GM11168 (cell line): ENCODE measurements around the gene MTFR2.

Experiments used
- in situ Hi-C: fragments of 300-500 bp; cut with MboI; formaldehyde crosslinking; loops from one replicate; pipeline ENCODE4 v1.12.0; 2022; ENCODE audit warnings: low sequenced_read_pairs; ENCODE audit not compliant: unreplicated experiment

Gene MTFR2

GRCh38 chr6:136249811-136250685, at the start of gene MTFR2:
Gene MTFR2 (minus strand): TSS chr6:136250311. CDS start chr6:136249099, 1,212 bp downstream.
- in situ Hi-C loops, result no loop called here

- in situ Hi-C loops, result no loop called here
Measured at GRCh38 chr6:136294621-136295020, 44.5 kb upstream of the MTFR2 start.

- in situ Hi-C loops, result no loop called here
Measured at GRCh38 chr6:136290410-136291010, 40.4 kb upstream of the MTFR2 start.

- in situ Hi-C loops, result no loop called here
Measured at GRCh38 chr6:136289579-136290409, 39.7 kb upstream of the MTFR2 start, which contains the start of gene BCLAF1. Gene BCLAF1 (minus strand): TSS chr6:136289846. CDS start chr6:136279866, 9,980 bp downstream.

- in situ Hi-C loops, result no loop called here
Measured at GRCh38 chr6:136289327-136289578, 39.1 kb upstream of the MTFR2 start.

- in situ Hi-C loops, result no loop called here
Measured at GRCh38 chr6:136288566-136289326, 38.6 kb upstream of the MTFR2 start.

- in situ Hi-C loops, result no loop called here
Measured at GRCh38 chr6:136284909-136285308, 34.8 kb upstream of the MTFR2 start.

GRCh38 chr6:136282906-136283305, 32.8 kb upstream of the MTFR2 start:
- in situ Hi-C loops, result no loop called here

- in situ Hi-C loops, result no loop called here
Measured at GRCh38 chr6:136280032-136280609, 30.0 kb upstream of the MTFR2 start.

- in situ Hi-C loops, result no loop called here
Measured at GRCh38 chr6:136274062-136274461, 24.0 kb upstream of the MTFR2 start.

GRCh38 chr6:136265101-136265500, 15.0 kb upstream of the MTFR2 start:
- in situ Hi-C loops, result no loop called here

- in situ Hi-C loops, result no loop called here
Measured at GRCh38 chr6:136262940-136263339, 12.8 kb upstream of the MTFR2 start.

GRCh38 chr6:136254851-136255466, 4.8 kb upstream of the MTFR2 start:
- in situ Hi-C loops, result no loop called here

GRCh38 chr6:136253734-136254133, 3.6 kb upstream of the MTFR2 start:
- in situ Hi-C loops, result no loop called here

GRCh38 chr6:136252441-136252840, 2.3 kb upstream of the MTFR2 start:
- in situ Hi-C loops, result no loop called here

- in situ Hi-C loops, result no loop called here
Measured at GRCh38 chr6:136251394-136251793, 1.3 kb upstream of the MTFR2 start.

GRCh38 chr6:136250686-136251008, 536 bp upstream of the MTFR2 start:
- in situ Hi-C loops, result no loop called here

- in situ Hi-C loops, result no loop called here
Measured at GRCh38 chr6:136249336-136249735, 775 bp downstream of the MTFR2 start.

GRCh38 chr6:136244061-136244616, 6.0 kb downstream of the MTFR2 start:
- in situ Hi-C loops, result no loop called here
